Body of pancreas (tissue), 4 donors: ENCODE results near the gene CGNL1.

Source experiments
- CTCF ChIP-seq, 7 experiments: fragments of 450-650 bp in 4 of 7; fragments of 200-600 bp in 3 of 7; sonication (generic) in 3 of 7; IDR thresholded peaks; one replicate each; pipeline ENCODE4 v1.5.1; 2016 to 2019; ENCODE audit warnings: antibody characterized with exemption in 7 of 7
- POLR2A ChIP-seq, 3 donors: fragments of 450-650 bp; IDR thresholded peaks; one replicate each; pipeline ENCODE4 v1.6.1; 2016; ENCODE audit warnings: antibody characterized with exemption in 3 of 3, mild to moderate bottlenecking in 2 of 3

DNA sequence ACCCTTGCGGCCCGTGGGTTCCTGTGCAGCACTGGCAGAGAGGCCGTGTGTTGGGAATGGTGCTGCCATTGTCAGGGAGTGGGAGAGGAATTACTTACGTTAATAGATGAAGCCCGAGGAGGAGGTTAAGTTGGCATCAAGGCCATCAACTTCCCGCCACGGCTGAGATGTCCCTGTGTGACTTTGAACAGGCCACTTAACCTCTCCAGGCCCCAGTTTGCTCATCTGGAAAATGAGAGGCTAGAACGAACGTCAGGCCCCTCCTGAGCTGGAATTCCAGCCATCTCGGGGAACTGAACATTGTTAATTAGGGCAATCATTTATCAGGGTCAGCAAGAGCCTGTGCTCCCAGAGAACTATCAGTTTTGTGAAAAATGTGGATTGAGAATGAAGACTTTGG is 124.0 kb downstream of the CGNL1 start:
- TF ChIP-seq CTCF (IDR thresholded peaks at IDR 0.05) (no peak), POLR2A (IDR thresholded peaks at IDR 0.05) (no peak)
